Right atrium auricular region (tissue), 2 donors: ENCODE measurements around the gene MYO3B. TPM values are rescaled to one million over a fixed set of nuclear protein-coding genes. Genes with fewer than 3 reads are reported as not detected.

ENCODE experiments used
- DNase-seq: peaks from one replicate; pipeline ENCODE4 v3.0.0-alpha.2; 2019; ENCODE audit warnings: low spot score
- H3K27ac ChIP-seq, 2 donors: fragments of 200-600 bp; sonication (generic); 1 replicate in 1 of 2; 2 replicates in 1 of 2; pipeline ENCODE4 v1.5.1; 2016 to 2019
- H3K27me3 ChIP-seq, 2 donors: fragments of 200-600 bp; sonication (generic); one replicate each; pipeline versions ENCODE4 v1.5.1 to v1.6.0; 2017 to 2019
- H3K36me3 ChIP-seq: fragments of 200-600 bp; sonication (generic); one replicate; pipeline ENCODE4 v1.5.1; 2016
- H3K4me1 ChIP-seq, 2 donors: fragments of 200-600 bp; sonication (generic); one replicate each; pipeline versions ENCODE4 v1.5.1 to v1.6.0; 2017 to 2019
- H3K4me3 ChIP-seq, 2 donors: fragments of 200-600 bp; sonication (generic); 1 replicate in 1 of 2; 2 replicates in 1 of 2; pipeline ENCODE4 v1.5.1; 2017 to 2019; ENCODE audit warnings: mild to moderate bottlenecking in 1 of 2, moderate library complexity in 1 of 2
- H3K9me3 ChIP-seq, 2 donors: fragments of 200-600 bp; sonication (generic); one replicate each; pipeline ENCODE4 v1.5.1; 2019
- total RNA-seq, 2 donors: library from RNA; depleted of rRNA; stranded (reverse); fragments of >200 nt; gene quantifications; one replicate each; pipeline ENCODE4 v1.1.0, GENCODE V29; 2016
- TF ChIP-seq, protein P1 (sequence below), 2 donors: fragments of 200-600 bp; sonication (generic); IDR thresholded peaks; one replicate each; pipeline ENCODE4 v1.5.1; 2019; ENCODE audit warnings: antibody characterized with exemption in 2 of 2

Gene MYO3B
- total RNA-seq, 2 donors from 2014 or later: not detected

DNA sequence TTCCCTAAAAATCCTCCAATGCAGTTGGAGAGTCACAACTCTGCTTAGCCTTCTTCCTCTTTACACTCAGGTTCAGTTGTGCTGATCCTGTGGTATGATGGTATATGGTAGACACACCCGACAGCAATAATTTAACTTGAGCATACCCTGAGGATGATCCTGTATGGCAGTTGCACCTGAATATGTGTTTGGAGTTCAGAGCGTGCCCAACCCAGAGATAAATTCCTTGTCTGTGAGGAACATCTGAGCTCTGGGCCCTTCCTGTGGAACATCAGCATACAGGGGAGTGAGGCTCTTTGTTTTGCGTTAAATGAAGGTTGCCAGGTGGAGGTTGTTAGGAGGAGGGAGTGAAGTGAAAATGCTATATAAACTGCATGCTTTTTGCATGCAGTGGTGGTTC lies 187.7 kb downstream of the MYO3B start:
- H3K27me3 ChIP-seq: no peaks in the 10 kb centered on the region
- TF ChIP-seq, protein P1, sequence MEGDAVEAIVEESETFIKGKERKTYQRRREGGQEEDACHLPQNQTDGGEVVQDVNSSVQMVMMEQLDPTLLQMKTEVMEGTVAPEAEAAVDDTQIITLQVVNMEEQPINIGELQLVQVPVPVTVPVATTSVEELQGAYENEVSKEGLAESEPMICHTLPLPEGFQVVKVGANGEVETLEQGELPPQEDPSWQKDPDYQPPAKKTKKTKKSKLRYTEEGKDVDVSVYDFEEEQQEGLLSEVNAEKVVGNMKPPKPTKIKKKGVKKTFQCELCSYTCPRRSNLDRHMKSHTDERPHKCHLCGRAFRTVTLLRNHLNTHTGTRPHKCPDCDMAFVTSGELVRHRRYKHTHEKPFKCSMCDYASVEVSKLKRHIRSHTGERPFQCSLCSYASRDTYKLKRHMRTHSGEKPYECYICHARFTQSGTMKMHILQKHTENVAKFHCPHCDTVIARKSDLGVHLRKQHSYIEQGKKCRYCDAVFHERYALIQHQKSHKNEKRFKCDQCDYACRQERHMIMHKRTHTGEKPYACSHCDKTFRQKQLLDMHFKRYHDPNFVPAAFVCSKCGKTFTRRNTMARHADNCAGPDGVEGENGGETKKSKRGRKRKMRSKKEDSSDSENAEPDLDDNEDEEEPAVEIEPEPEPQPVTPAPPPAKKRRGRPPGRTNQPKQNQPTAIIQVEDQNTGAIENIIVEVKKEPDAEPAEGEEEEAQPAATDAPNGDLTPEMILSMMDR (IDR thresholded peaks at IDR 0.05): no peak
- H3K27ac ChIP-seq: no peak overlapping the region
- peaks cover 0 to 4% of the 10 kb centered on the region in 2 donors for H3K4me1 ChIP-seq
- DNase-seq: no peak
- H3K4me3 ChIP-seq: no peak overlapping the region
- no peaks in the 10 kb centered on the region for H3K36me3 ChIP-seq
- H3K9me3 ChIP-seq: no peaks in the 10 kb centered on the region

DNA sequence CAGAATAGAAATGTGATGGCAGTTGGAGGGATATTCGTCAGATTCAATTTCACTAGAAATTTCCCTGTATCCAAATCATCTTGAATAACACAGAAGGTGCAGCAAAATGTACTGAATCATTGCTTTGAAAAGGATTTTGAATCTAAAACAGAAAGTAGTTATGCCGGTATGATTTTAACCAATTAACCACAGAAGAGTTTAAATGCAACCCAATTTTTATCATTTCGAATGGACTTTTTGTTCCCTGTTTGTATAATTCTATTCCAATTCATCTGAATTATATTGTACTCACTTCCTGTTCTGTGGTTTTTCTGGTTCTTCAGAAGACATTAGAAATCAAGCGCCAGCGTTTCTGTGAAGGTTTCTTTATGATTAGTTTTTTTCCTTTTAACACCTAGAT lies 190.4 kb downstream of the MYO3B start:
- no peak for DNase-seq
- Histone ChIP-seq H3K27ac (no peak overlapping the region), H3K4me3 (no peak overlapping the region), H3K36me3 (no peaks in the 10 kb centered on the region), H3K9me3 (no peaks in the 10 kb centered on the region), H3K4me1 (no peaks in the 10 kb centered on the region), H3K27me3 (no peaks in the 10 kb centered on the region)
- TF ChIP-seq, protein P1 (IDR thresholded peaks at IDR 0.05): no peak

DNA sequence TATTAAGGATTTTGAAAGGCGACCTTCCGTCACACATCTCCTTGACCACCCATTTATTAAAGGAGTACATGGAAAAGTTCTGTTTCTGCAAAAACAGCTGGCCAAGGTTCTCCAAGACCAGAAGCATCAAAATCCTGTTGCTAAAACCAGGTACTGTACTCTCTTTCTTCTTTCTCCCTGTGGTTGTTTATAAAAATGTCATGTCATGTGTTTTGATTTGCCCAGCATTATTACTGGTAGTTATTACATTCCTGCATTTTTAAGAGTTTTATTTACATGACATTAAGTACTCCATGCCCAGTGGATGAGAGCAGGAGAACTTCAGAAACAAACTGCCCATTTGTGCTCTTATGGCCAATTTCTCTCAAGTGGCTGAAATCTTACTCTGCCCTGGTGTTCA lies 191.3 kb downstream of the MYO3B start:
- no peak for DNase-seq
- Histone ChIP-seq H3K4me3 (no peak overlapping the region), H3K36me3 (no peaks in the 10 kb centered on the region), H3K4me1 (no peaks in the 10 kb centered on the region), H3K9me3 (no peaks in the 10 kb centered on the region), H3K27me3 (no peaks in the 10 kb centered on the region), H3K27ac (no peak overlapping the region)
- TF ChIP-seq, protein P1 (IDR thresholded peaks at IDR 0.05): no peak

DNA sequence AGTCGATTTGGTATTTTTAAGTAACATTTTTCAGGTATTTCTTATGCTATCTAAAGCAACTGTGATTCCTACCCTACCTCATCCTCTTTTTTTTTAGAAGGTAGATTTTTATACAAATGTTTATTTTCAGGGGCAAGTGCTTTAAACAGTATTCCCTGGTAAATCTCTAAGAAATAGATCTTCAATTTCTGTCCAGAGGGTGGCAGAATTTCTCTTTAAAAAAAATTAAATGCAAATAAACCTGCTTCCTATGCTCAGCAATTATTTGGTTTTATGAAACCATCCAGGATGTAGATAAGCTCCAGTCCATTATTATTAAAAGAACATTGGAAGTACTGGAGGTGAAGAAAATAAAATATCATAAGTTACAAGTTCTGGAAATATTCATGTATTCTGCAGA lies 191.9 kb downstream of the MYO3B start:
- no peaks in the 10 kb centered on the region for H3K27me3 ChIP-seq
- H3K36me3 ChIP-seq: no peaks in the 10 kb centered on the region
- TF ChIP-seq, protein P1 (IDR thresholded peaks at IDR 0.05): peak in 1 of 2 donors; percentile 51
- H3K27ac ChIP-seq: no peak overlapping the region
- DNase-seq: no peak
- no peak overlapping the region for H3K4me3 ChIP-seq
- no peaks in the 10 kb centered on the region for H3K9me3 ChIP-seq
- no peaks in the 10 kb centered on the region for H3K4me1 ChIP-seq

DNA sequence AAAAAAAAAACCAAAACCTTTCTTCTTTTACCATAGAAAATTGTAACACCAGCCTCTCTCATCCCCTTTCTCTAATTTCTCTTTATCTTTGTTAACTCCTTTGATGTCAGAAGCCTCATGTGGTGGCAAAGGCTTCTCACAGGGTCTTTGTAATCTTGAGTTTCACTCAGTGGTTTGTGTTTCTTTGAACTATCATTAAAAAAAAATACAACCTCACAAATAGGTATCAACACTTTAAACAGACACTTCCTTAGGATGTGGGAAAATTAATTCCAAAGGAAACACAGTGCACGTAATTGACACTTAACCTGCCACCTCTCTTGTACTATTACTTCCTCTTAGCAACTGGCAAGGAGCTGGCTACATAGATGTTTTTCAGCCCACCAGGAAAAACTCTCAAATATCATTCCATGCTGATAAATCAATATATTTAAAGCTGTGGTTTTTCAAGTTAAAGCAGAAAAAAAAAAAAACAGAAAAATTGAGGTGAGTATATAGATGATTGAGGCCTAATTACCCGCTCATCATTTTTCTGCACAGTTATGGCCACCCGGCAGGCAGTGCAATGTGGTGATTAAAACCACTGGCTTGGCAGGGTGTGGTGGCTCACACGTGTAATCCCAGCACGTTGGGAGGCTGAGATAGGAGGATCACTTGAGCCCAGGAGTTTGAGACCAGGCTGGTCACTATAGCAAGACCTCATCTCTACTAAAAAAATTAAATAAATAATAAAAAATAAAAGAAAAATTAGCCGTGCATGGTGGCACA lies 193.5 kb downstream of the MYO3B start:
- H3K4me1 ChIP-seq: no peaks in the 10 kb centered on the region
- no peak for DNase-seq
- H3K27ac ChIP-seq: no peak overlapping the region
- H3K36me3 ChIP-seq: no peaks in the 10 kb centered on the region
- no peaks in the 10 kb centered on the region for H3K9me3 ChIP-seq
- H3K4me3 ChIP-seq: no peak overlapping the region
- no peaks in the 10 kb centered on the region for H3K27me3 ChIP-seq
- TF ChIP-seq, protein P1 (IDR thresholded peaks at IDR 0.05): no peak

DNA sequence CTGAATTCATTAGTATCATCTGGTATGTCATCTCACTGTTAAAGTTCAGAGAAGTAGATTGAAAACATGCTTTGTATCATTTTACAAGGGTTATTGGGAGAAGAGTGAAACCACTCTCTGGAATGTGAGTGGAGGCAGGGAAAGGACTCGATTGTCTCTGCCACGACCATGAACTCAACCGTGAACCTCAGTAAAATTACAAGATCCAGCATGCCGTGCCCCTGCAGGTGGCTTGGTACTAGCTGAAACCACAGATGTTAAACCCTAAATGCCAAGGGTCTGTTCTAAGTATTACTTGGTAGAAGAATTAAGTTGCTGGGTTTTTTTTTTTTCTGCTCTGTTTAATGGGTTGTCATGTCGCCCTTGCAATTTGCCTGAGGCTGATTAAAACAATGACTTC lies 197.2 kb downstream of the MYO3B start:
- Histone ChIP-seq H3K4me1 (no peaks in the 10 kb centered on the region), H3K27me3 (no peaks in the 10 kb centered on the region), H3K27ac (no peak overlapping the region), H3K4me3 (no peak overlapping the region), H3K36me3 (no peaks in the 10 kb centered on the region), H3K9me3 (no peaks in the 10 kb centered on the region)
- TF ChIP-seq, protein P1 (IDR thresholded peaks at IDR 0.05): no peak
- no peak for DNase-seq
